Suprapubic skin (tissue), 4 donors: ENCODE results near the gene FRAS1. TPM values are rescaled to one million over a fixed set of nuclear protein-coding genes. Genes with fewer than 3 reads are reported as not detected.

Experiments
- DNase-seq, 2 donors: peaks; one replicate each; pipeline ENCODE4 v3.0.0-alpha.2; 2019; ENCODE audit warnings: low spot score in 2 of 2
- H3K27ac ChIP-seq: fragments of 200-600 bp; sonication (generic); one replicate; pipeline ENCODE4 v1.5.1; 2019
- H3K27me3 ChIP-seq: fragments of 200-600 bp; sonication (generic); one replicate; pipeline ENCODE4 v1.5.1; 2019
- H3K36me3 ChIP-seq: fragments of 200-600 bp; sonication (generic); one replicate; pipeline ENCODE4 v1.5.1; 2019
- H3K4me1 ChIP-seq: fragments of 200-600 bp; sonication (generic); one replicate; pipeline ENCODE4 v1.5.1; 2019
- H3K4me3 ChIP-seq: fragments of 200-600 bp; sonication (generic); one replicate; pipeline ENCODE4 v1.5.1; 2019; ENCODE audit warnings: mild to moderate bottlenecking
- H3K9me3 ChIP-seq: fragments of 200-600 bp; sonication (generic); one replicate; pipeline ENCODE4 v1.5.1; 2019
- EP300 ChIP-seq: sonication (generic); formaldehyde crosslinking; IDR thresholded peaks from one replicate; pipeline ENCODE4 v1.6.1; 2017; ENCODE audit warnings: antibody characterized with exemption
- POLR2A ChIP-seq, 2 donors: fragments of 450-650 bp; IDR thresholded peaks; one replicate each; pipeline ENCODE4 v1.6.1; 2017; ENCODE audit warnings: antibody characterized with exemption in 2 of 2, mild to moderate bottlenecking in 2 of 2, moderate library complexity in 2 of 2
- POLR2AphosphoS5 ChIP-seq, 3 donors: sonication (generic); formaldehyde crosslinking; IDR thresholded peaks; one replicate each; pipeline ENCODE4 v1.6.1; 2017; ENCODE audit warnings: antibody characterized with exemption in 3 of 3
- WGBS: methylation state at CpG from one replicate; pipeline ENCODE4 v1.1.5; 2018; 5-methylcytosine and 5-hydroxymethylcytosine counted together
- total RNA-seq, 4 donors: library from RNA; depleted of rRNA; stranded (reverse); fragments of >200 nt; gene quantifications; one replicate each; pipeline ENCODE4 v1.1.0, GENCODE V29; 2016
- TF ChIP-seq, protein P1 (sequence below), 2 donors: fragments of 200-600 bp in 1 of 2; fragments of 450-650 bp in 1 of 2; sonication (generic) in 1 of 2; IDR thresholded peaks; one replicate each; pipeline ENCODE4 v1.5.1; 2016 to 2019; ENCODE audit warnings: antibody characterized with exemption in 2 of 2, mild to moderate bottlenecking in 1 of 2, moderate library complexity in 1 of 2

FRAS1 gene
- total RNA-seq, 4 donors from 2014 or later = 1.4 to 24.9 (median 3.8) TPM

DNA sequence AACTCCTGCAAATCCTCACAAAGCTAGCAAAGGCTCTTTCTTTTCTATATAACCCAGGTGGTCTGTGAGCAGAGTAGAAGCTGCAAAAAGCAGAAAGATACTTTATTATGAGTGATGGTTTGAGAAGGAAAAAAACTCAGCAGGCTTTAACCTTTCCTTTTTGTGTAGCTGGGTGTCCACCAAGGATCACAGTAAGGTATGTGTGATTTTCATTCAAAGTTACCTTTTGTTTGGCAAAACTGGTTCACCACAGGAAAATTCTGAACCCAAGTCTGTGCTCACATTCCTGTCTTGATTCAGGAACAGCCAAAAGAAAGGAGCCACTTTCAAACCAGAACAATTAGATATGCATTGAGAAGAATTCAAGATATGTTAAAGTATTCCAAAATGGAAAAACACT is 35.7 kb downstream of the FRAS1 start:
- no peaks in the 10 kb centered on the region for H3K9me3 ChIP-seq
- H3K36me3 ChIP-seq = no peaks in the 10 kb centered on the region
- TF ChIP-seq POLR2A (IDR thresholded peaks at IDR 0.05) (no peak), POLR2AphosphoS5 (IDR thresholded peaks at IDR 0.05) (no peak), EP300 (no peak)
- TF ChIP-seq, protein P1, sequence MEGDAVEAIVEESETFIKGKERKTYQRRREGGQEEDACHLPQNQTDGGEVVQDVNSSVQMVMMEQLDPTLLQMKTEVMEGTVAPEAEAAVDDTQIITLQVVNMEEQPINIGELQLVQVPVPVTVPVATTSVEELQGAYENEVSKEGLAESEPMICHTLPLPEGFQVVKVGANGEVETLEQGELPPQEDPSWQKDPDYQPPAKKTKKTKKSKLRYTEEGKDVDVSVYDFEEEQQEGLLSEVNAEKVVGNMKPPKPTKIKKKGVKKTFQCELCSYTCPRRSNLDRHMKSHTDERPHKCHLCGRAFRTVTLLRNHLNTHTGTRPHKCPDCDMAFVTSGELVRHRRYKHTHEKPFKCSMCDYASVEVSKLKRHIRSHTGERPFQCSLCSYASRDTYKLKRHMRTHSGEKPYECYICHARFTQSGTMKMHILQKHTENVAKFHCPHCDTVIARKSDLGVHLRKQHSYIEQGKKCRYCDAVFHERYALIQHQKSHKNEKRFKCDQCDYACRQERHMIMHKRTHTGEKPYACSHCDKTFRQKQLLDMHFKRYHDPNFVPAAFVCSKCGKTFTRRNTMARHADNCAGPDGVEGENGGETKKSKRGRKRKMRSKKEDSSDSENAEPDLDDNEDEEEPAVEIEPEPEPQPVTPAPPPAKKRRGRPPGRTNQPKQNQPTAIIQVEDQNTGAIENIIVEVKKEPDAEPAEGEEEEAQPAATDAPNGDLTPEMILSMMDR (IDR thresholded peaks at IDR 0.05) = no peak
- no peak overlapping the region for H3K4me3 ChIP-seq
- DNase-seq = no peak
- no peak overlapping the region for H3K27ac ChIP-seq
- no peaks in the 10 kb centered on the region for H3K4me1 ChIP-seq
- H3K27me3 ChIP-seq = no peaks in the 10 kb centered on the region

DNA sequence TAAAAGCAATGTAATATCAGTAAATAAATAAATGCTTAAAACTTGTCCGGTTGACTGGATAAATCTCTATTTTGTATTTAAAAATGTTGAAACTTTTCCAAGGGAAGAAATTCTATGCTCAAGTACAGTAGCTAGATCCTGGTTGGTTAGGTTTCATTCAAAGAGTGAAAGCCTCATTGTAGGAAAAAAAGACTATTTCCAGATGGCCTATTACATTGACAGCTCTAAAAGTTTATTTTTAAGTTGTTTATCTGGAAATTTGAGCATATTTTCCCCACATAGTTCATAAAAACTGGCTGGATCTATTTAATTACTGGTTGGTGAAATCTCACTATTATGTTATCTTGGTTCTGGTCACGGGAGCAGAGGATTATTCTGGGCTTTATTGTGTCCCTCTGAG is 38.0 kb downstream of the FRAS1 start:
- Histone ChIP-seq H3K27ac (no peak overlapping the region), H3K4me3 (no peak overlapping the region), H3K4me1 (no peaks in the 10 kb centered on the region), H3K27me3 (no peaks in the 10 kb centered on the region), H3K36me3 (no peaks in the 10 kb centered on the region), H3K9me3 (no peaks in the 10 kb centered on the region)
- 69% methylated on average over 2 of the region's 2 CpGs for WGBS
- no peak for TF ChIP-seq EP300
- TF ChIP-seq POLR2A (IDR thresholded peaks at IDR 0.05) = no peak
- TF ChIP-seq, protein P1 (IDR thresholded peaks at IDR 0.05) = no peak
- TF ChIP-seq POLR2AphosphoS5 (IDR thresholded peaks at IDR 0.05) = no peak
- no peak for DNase-seq

DNA sequence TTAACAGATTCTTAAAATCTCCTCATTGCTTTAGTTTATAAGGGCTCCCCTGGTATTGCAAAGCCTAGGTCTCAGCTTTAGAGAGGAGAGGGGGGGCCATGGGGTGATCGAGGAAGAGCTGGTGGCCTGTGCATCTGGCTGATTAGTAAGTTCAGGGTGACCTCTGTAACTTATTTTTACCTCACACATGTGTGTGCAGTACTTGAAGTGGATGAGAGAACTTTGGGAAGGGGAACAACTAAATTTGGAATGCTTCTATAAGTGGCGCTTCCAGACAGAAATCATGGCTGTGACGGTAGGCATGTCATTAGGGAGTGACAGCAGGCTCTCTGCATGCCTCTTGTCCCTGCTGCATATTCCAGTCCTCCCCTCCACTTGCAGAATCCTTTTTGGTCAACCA is 41.9 kb downstream of the FRAS1 start:
- no peaks in the 10 kb centered on the region for H3K27me3 ChIP-seq
- no peak overlapping the region for H3K4me3 ChIP-seq
- WGBS = 86% methylated on average over 3 of the region's 3 CpGs
- H3K36me3 ChIP-seq = no peaks in the 10 kb centered on the region
- no peak for TF ChIP-seq POLR2A (IDR thresholded peaks at IDR 0.05)
- no peak for TF ChIP-seq EP300
- TF ChIP-seq POLR2AphosphoS5 (IDR thresholded peaks at IDR 0.05) = no peak
- TF ChIP-seq, protein P1 (IDR thresholded peaks at IDR 0.05) = no peak
- no peak for DNase-seq
- no peaks in the 10 kb centered on the region for H3K4me1 ChIP-seq
- no peak overlapping the region for H3K27ac ChIP-seq
- no peaks in the 10 kb centered on the region for H3K9me3 ChIP-seq

DNA sequence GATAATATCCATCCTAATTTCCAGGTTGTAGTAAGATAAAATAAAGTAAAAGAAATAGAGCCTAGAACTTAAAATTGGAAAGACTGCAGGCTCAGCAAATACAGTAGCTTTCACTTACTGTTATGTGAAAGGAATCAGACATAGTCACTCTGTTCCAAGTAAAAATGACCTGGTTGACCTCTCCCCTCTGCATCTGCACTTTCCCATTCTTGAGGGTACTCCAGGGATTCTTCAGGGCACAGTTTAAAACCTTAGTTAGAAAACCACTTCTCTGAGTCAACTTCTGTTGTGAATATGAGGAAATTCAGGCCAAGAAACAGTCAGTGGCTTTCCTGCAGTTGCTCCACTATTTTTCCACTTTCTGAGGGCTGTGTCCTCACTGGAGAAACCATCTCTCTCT is 42.9 kb downstream of the FRAS1 start:
- no peak for DNase-seq
- Histone ChIP-seq H3K4me1 (no peaks in the 10 kb centered on the region), H3K36me3 (no peaks in the 10 kb centered on the region), H3K27ac (no peak overlapping the region), H3K9me3 (no peaks in the 10 kb centered on the region), H3K4me3 (no peak overlapping the region), H3K27me3 (no peaks in the 10 kb centered on the region)
- no peak for TF ChIP-seq POLR2A (IDR thresholded peaks at IDR 0.05)
- TF ChIP-seq EP300 = no peak
- TF ChIP-seq, protein P1 (IDR thresholded peaks at IDR 0.05) = no peak
- no peak for TF ChIP-seq POLR2AphosphoS5 (IDR thresholded peaks at IDR 0.05)

DNA sequence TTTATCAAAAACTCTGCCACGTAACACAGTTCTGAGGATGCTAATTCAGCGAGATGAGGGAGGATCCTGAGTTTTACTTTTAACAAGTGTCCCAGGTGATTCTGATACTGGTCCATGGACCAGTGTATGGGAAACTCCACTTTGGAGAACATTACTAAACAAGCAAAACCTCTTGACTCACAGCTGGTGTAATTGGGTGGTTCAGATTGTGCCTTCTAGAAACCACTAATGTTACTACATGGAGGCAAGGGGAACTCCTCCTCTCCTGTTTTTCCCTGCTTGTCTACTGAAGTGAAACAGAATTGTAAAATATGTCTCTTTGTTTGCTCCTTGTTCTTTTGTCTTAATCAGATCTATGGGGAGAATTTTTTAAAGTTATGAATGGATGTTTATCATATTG is 62.6 kb downstream of the FRAS1 start:
- H3K27me3 ChIP-seq = no peaks in the 10 kb centered on the region
- H3K4me3 ChIP-seq = no peak overlapping the region
- no peak for TF ChIP-seq POLR2A (IDR thresholded peaks at IDR 0.05)
- TF ChIP-seq EP300 = no peak
- TF ChIP-seq POLR2AphosphoS5 (IDR thresholded peaks at IDR 0.05) = no peak
- TF ChIP-seq, protein P1 (IDR thresholded peaks at IDR 0.05) = no peak
- no peak for DNase-seq
- no peaks in the 10 kb centered on the region for H3K4me1 ChIP-seq
- 98% methylated on average over 2 of the region's 2 CpGs for WGBS
- H3K9me3 ChIP-seq = no peaks in the 10 kb centered on the region
- H3K36me3 ChIP-seq = no peaks in the 10 kb centered on the region
- no peak overlapping the region for H3K27ac ChIP-seq
